ACHN (cell line): Measurements from ENCODE around the gene TEX55.
"Not testable (repeated sequence)": the region's sequence is repeated elsewhere in the genome, so short reads cannot be mapped to it uniquely, and the experiment has no call there.

Experiments
- DNase-seq: peaks from one replicate; pipeline ENCODE4 v3.0.0-alpha.2; 2015
- in situ Hi-C: cut with HindIII; loops from 2 replicates; pipeline ENCODE4 v1.10.0; 2017; ENCODE audit warnings: low sequenced_read_pairs, low pct_ligation_motif_present, low pct_unique_long_range_greater_than_20kb

Gene TEX55

GRCh38 chr3:119145500-119146167 lies at the start of gene TEX55:
TEX55 (plus strand) TSS chr3:119146165; CDS start chr3:119146190, 25 bp downstream.
- in situ Hi-C loops = no loop called here
- DNase-seq = peak; percentile 36

GRCh38 chr3:119098003-119098402 lies 48.0 kb upstream of the TEX55 start:
- DNase-seq = no peak
- in situ Hi-C loops = no loop called here

- in situ Hi-C loops = no loop called here
- peak; percentile 37 for DNase-seq
These were observed 47.2 kb upstream of the TEX55 start for GRCh38 chr3:119098619-119099222.

- in situ Hi-C loops = no loop called here
These were observed 46.2 kb upstream of the TEX55 start for GRCh38 chr3:119099785-119100184.

GRCh38 chr3:119104031-119104430 lies 41.9 kb upstream of the TEX55 start:
- DNase-seq = no peak
- in situ Hi-C loops = no loop called here

More at GRCh38 chr3:119099785-119100184, 46.2 kb upstream of the TEX55 start:
- no peak for DNase-seq

- in situ Hi-C loops = not testable (repeated sequence)
These were observed 27.6 kb upstream of the TEX55 start for GRCh38 chr3:119118330-119118729.

GRCh38 chr3:119120480-119120879 lies 25.5 kb upstream of the TEX55 start:
- in situ Hi-C loops = no loop called here
- DNase-seq = no peak

More at GRCh38 chr3:119118330-119118729, 27.6 kb upstream of the TEX55 start:
- not testable (repeated sequence) for DNase-seq

- DNase-seq = no peak
- in situ Hi-C loops = no loop called here
These were observed 23.6 kb upstream of the TEX55 start for GRCh38 chr3:119122350-119122749.

GRCh38 chr3:119125342-119125741 lies 20.6 kb upstream of the TEX55 start:
- in situ Hi-C loops = no loop called here
- no peak for DNase-seq

GRCh38 chr3:119125742-119126504 lies 20.0 kb upstream of the TEX55 start:
- in situ Hi-C loops = no loop called here

GRCh38 chr3:119130291-119130690 lies 15.7 kb upstream of the TEX55 start:
- in situ Hi-C loops, DNase-seq: not testable (repeated sequence)

More at GRCh38 chr3:119125742-119126504, 20.0 kb upstream of the TEX55 start:
- no peak for DNase-seq

- DNase-seq, in situ Hi-C loops: not testable (repeated sequence)
These were observed 13.7 kb upstream of the TEX55 start for GRCh38 chr3:119132291-119132690.

GRCh38 chr3:119139360-119139759 lies 6.6 kb upstream of the TEX55 start:
- DNase-seq, in situ Hi-C loops: not testable (repeated sequence)

- in situ Hi-C loops = no loop called here
- DNase-seq = no peak
These were observed 5.5 kb upstream of the TEX55 start for GRCh38 chr3:119140466-119140865.

GRCh38 chr3:119145128-119145499 lies 851 bp upstream of the TEX55 start:
- in situ Hi-C loops = no loop called here
- DNase-seq = no peak

- in situ Hi-C loops = no loop called here
- DNase-seq = no peak
These were observed 812 bp downstream of the TEX55 start for GRCh38 chr3:119146578-119147375.

- no peak for DNase-seq
- in situ Hi-C loops = no loop called here
These were observed 1.5 kb downstream of the TEX55 start for GRCh38 chr3:119147494-119147893.

- in situ Hi-C loops = no loop called here
- no peak for DNase-seq
These were observed 2.7 kb downstream of the TEX55 start for GRCh38 chr3:119148493-119149180.
